ENCODE data around the gene RNF224. TPM values are rescaled to one million over a fixed set of nuclear protein-coding genes. Genes with fewer than 3 reads are reported as not detected.

The RNF224 gene
- total and polyA plus RNA-seq, 2 experiments from 2014 or later, result 0.63 TPM; not detected in 1

- peaks cover 3% of the 10 kb centered on the region; the same call in 1 of the 2 replicates for H3K4me1 ChIP-seq (ENCODE audit: insufficient read depth)
- H3K27me3 ChIP-seq (ENCODE audit: insufficient read depth), result no peaks in the 10 kb centered on the region
Observed at GRCh38 chr9:137232101-137232500, 4.8 kb downstream of the RNF224 start.

More at GRCh38 chr9:137232101-137232500, 4.8 kb downstream of the RNF224 start:
- Histone ChIP-seq H3K4me2 (no peak overlapping the region), H3K9me2 (ENCODE audit: insufficient read depth) (no peaks in the 10 kb centered on the region), H3K27ac (ENCODE audit: low read depth) (no peak overlapping the region), H3K79me2 (replicated peaks; ENCODE audit: insufficient read depth) (no peaks in the 10 kb centered on the region), H3K4me3 (no peak overlapping the region), H3F3A (replicated peaks; ENCODE audit: low read depth) (no peaks in the 10 kb centered on the region), H4K20me1 (replicated peaks; ENCODE audit: insufficient read depth) (no peaks in the 10 kb centered on the region), H3K36me3 (ENCODE audit: insufficient read depth) (no peaks in the 10 kb centered on the region), H2AFZ (no peak overlapping the region)
- H3K36me3 Mint-ChIP-seq (ENCODE audit: low read depth), result no peaks in the 10 kb centered on the region
- ATAC-seq (no peak), DNase-seq (ENCODE audit: low spot score) (no peak)
- peaks cover 7% of the 10 kb centered on the region; the same call in 2 of the 3 replicates for H3K4me1 Mint-ChIP-seq
- TF ChIP-seq CREB1 (CRISPR knock-in tag; IDR thresholded peaks at IDR 0.05; ENCODE audit: low read depth), result no peak
- TF ChIP-seq ZNF114 (CRISPR knock-in tag; IDR thresholded peaks at IDR 0.05), result no peak
- TF ChIP-seq JUNB (IDR thresholded peaks at IDR 0.05; ENCODE audit: unreplicated experiment), result no peak
- TF ChIP-seq STAT1 (IDR thresholded peaks at IDR 0.05; ENCODE audit: unreplicated experiment), result no peak
- TF ChIP-seq EZH2phosphoT487 (IDR thresholded peaks at IDR 0.05; ENCODE audit: unreplicated experiment), result no peak
- TF ChIP-seq, protein P1, sequence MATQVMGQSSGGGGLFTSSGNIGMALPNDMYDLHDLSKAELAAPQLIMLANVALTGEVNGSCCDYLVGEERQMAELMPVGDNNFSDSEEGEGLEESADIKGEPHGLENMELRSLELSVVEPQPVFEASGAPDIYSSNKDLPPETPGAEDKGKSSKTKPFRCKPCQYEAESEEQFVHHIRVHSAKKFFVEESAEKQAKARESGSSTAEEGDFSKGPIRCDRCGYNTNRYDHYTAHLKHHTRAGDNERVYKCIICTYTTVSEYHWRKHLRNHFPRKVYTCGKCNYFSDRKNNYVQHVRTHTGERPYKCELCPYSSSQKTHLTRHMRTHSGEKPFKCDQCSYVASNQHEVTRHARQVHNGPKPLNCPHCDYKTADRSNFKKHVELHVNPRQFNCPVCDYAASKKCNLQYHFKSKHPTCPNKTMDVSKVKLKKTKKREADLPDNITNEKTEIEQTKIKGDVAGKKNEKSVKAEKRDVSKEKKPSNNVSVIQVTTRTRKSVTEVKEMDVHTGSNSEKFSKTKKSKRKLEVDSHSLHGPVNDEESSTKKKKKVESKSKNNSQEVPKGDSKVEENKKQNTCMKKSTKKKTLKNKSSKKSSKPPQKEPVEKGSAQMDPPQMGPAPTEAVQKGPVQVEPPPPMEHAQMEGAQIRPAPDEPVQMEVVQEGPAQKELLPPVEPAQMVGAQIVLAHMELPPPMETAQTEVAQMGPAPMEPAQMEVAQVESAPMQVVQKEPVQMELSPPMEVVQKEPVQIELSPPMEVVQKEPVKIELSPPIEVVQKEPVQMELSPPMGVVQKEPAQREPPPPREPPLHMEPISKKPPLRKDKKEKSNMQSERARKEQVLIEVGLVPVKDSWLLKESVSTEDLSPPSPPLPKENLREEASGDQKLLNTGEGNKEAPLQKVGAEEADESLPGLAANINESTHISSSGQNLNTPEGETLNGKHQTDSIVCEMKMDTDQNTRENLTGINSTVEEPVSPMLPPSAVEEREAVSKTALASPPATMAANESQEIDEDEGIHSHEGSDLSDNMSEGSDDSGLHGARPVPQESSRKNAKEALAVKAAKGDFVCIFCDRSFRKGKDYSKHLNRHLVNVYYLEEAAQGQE (IDR thresholded peaks at IDR 0.05; ENCODE audit: unreplicated experiment), result no peak
- TF ChIP-seq POLR2AphosphoS5 (IDR thresholded peaks at IDR 0.05; ENCODE audit: low read depth), result no peak
- TF ChIP-seq NANOG (IDR thresholded peaks at IDR 0.05; ENCODE audit: borderline replicate concordance), result no peak
- TF ChIP-seq ZNF462 (CRISPR knock-in tag; IDR thresholded peaks at IDR 0.05), result no peak
- TF ChIP-seq, protein P2, sequence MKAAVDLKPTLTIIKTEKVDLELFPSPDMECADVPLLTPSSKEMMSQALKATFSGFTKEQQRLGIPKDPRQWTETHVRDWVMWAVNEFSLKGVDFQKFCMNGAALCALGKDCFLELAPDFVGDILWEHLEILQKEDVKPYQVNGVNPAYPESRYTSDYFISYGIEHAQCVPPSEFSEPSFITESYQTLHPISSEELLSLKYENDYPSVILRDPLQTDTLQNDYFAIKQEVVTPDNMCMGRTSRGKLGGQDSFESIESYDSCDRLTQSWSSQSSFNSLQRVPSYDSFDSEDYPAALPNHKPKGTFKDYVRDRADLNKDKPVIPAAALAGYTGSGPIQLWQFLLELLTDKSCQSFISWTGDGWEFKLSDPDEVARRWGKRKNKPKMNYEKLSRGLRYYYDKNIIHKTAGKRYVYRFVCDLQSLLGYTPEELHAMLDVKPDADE (IDR thresholded peaks at IDR 0.05), result no peak
- peaks cover 5% of the 10 kb centered on the region for H3K27me3 Mint-ChIP-seq (ENCODE audit: insufficient read depth, low read depth, poor library complexity)
- no peak overlapping the region for H3K4me3 Mint-ChIP-seq
- H3K27ac Mint-ChIP-seq, result no peak overlapping the region
- no peaks in the 10 kb centered on the region for H3K9me3 Mint-ChIP-seq
